K562 (cell line): ENCODE data around the gene CXXC1. TPM values are rescaled to one million over a fixed set of nuclear protein-coding genes. Genes with fewer than 3 reads are reported as not detected.

Experiments
- ATAC-seq: fragments of 200-7000 bp; cut with Tn5 transposase; 3 replicates; pipeline ENCODE4 v1.9.1; 2020; ENCODE audit warnings: moderate library complexity
- BruUV-seq: library from RNA; stranded (reverse); fragments of 400-500 nt; replicated peaks from 2 replicates; lab custom pipeline; 2021; lab: Mats Ljungman, UMichigan
- CTCF ChIA-PET: fragments of 300-600 bp; formaldehyde crosslinking; extraction: SDS; loops from one replicate; lab custom pipeline; 2021; ENCODE audit warnings: low intra/inter-chr PET ratio; lab: Yijun Ruan, JAX
- POLR2A ChIA-PET: fragments of 300-600, 350-650 bp; sonication (Branson Sonifier 250); formaldehyde crosslinking; extraction: SDS; loops from one replicate; lab custom pipeline; 2021; ENCODE audit warnings: antibody characterized with exemption, inconsistent platforms; lab: Yijun Ruan, JAX
- DNase-seq, 4 experiments: peaks; one replicate each; pipeline versions ENCODE4 v3.0.0 to v3.0.0-alpha.2; 2011 to 2018; ENCODE audit warnings: low spot score in 3 of 4, mixed read lengths in 3 of 4; ENCODE audit errors: extremely low read depth in 1 of 4
- FAIRE-seq: peaks from 2 replicates; lab custom pipeline; 2011; peaks lifted over from hg19 to GRCh38; lab: Jason Lieb, UNC
- H2AFZ ChIP-seq: 2 replicates; pipeline ENCODE4 v1.6.0; 2011; ENCODE audit warnings: low read depth, low read length, control low read depth, inconsistent platforms
- H3K27ac ChIP-seq: fragments of 200-600 bp; 3 replicates; pipeline ENCODE4 v1.8.0; 2011; ENCODE audit warnings: low read depth, mild to moderate bottlenecking, control low read depth, inconsistent platforms, low read length, moderate library complexity, mixed read lengths; ENCODE audit errors: extremely low read depth
- H3K27me3 ChIP-seq, 2 experiments: fragments of 300-600 bp in 1 of 2; 2 replicates in 1 of 2; 3 replicates in 1 of 2; pipeline versions ENCODE4 v1.6.0 to v1.8.0; 2011; ENCODE audit warnings: inconsistent platforms in 2 of 2, low read length in 2 of 2, mild to moderate bottlenecking in 1 of 2, mixed read lengths in 1 of 2, moderate library complexity in 1 of 2; ENCODE audit not compliant: control insufficient read depth in 2 of 2, insufficient read depth in 2 of 2
- H3K36me3 ChIP-seq: fragments of 300-600 bp; 3 replicates; pipeline ENCODE4 v1.8.0; 2011; ENCODE audit warnings: mild to moderate bottlenecking, low read length, inconsistent platforms; ENCODE audit not compliant: control insufficient read depth, insufficient read depth
- H3K4me1 ChIP-seq, 2 experiments: fragments of 200-600 bp in 1 of 2; replicated peaks in 1 of 2; 2 replicates in 1 of 2; 3 replicates in 1 of 2; pipeline versions ENCODE4 v1.5.1 to v1.8.0; 2011; ENCODE audit warnings: inconsistent platforms in 2 of 2, low read length in 2 of 2, mild to moderate bottlenecking in 1 of 2, mixed read lengths in 1 of 2, moderate library complexity in 1 of 2; ENCODE audit not compliant: control insufficient read depth in 2 of 2, insufficient read depth in 2 of 2
- H3K4me2 ChIP-seq: 2 replicates; pipeline ENCODE4 v1.6.1; 2011; ENCODE audit warnings: low read length, control low read depth, inconsistent platforms, mixed read lengths; ENCODE audit not compliant: insufficient read depth
- H3K4me3 ChIP-seq: fragments of 200-600 bp; sonication (generic), shearing (Covaris generic); 2 replicates; pipeline ENCODE4 v1.5.1; 2016; ENCODE audit warnings: control low read depth, inconsistent platforms
- H3K79me2 ChIP-seq: fragments of 200-600 bp; 3 replicates; pipeline ENCODE4 v1.8.0; 2011; ENCODE audit warnings: low read length, inconsistent platforms; ENCODE audit not compliant: control insufficient read depth, insufficient read depth
- H3K9ac ChIP-seq, 2 experiments: 2 replicates each; pipeline versions ENCODE4 v1.6.0 to v1.6.1; 2011; ENCODE audit warnings: low read depth in 2 of 2, low read length in 2 of 2, control low read depth in 1 of 2, inconsistent platforms in 1 of 2, mild to moderate bottlenecking in 1 of 2, mixed read lengths in 1 of 2; ENCODE audit not compliant: insufficient read depth in 1 of 2
- H3K9me1 ChIP-seq: one replicate; pipeline ENCODE4 v1.6.0; 2011; ENCODE audit warnings: inconsistent platforms, mild to moderate bottlenecking, low read length, moderate library complexity; ENCODE audit not compliant: control insufficient read depth, insufficient read depth
- H3K9me3 ChIP-seq: replicated peaks from 2 replicates; pipeline ENCODE4 v1.5.1; 2011; ENCODE audit warnings: low read depth, low read length, inconsistent platforms; ENCODE audit not compliant: control insufficient read depth, insufficient read depth
- H4K20me1 ChIP-seq: replicated peaks from 2 replicates; pipeline ENCODE4 v1.6.1; 2011; ENCODE audit warnings: low read length, inconsistent platforms, mixed read lengths; ENCODE audit not compliant: control insufficient read depth, insufficient read depth
- C11orf30 ChIP-seq: fragments of 450-650 bp; IDR thresholded peaks from 2 replicates; pipeline ENCODE4 v1.6.1; 2016; ENCODE audit warnings: low read depth, mild to moderate bottlenecking
- HLTF ChIP-seq: fragments of 450-650 bp; IDR thresholded peaks from 2 replicates; pipeline ENCODE4 v1.6.1; 2016
- IRF2 ChIP-seq: sonication (generic); formaldehyde crosslinking; IDR thresholded peaks from 2 replicates; pipeline ENCODE4 v1.8.1; 2022; ENCODE audit warnings: mild to moderate bottlenecking, missing genetic modification reagents
- MAFF ChIP-seq: IDR thresholded peaks from 2 replicates; pipeline ENCODE4 v1.6.1; 2012; ENCODE audit warnings: low read length, improper control_type of control experiment
- MAFG ChIP-seq: fragments of 450-650 bp; conservative IDR thresholded peaks from 2 replicates; pipeline ENCODE4 v1.6.1; 2016; ENCODE audit warnings: missing genetic modification characterization, missing compliant biosample characterization
- MAFK ChIP-seq: IDR thresholded peaks from 2 replicates; pipeline ENCODE4 v1.6.1; 2011; ENCODE audit warnings: low read length, improper control_type of control experiment
- PHF8 ChIP-seq: fragments of 200-600 bp; sonication (generic); IDR thresholded peaks from 2 replicates; pipeline ENCODE4 v1.6.1; 2012; ENCODE audit warnings: mixed run types, mild to moderate bottlenecking, inconsistent platforms, low read length, moderate library complexity, borderline replicate concordance
- SIN3A ChIP-seq, 2 experiments: fragments of 150-350 bp in 1 of 2; IDR thresholded peaks; 2 replicates each; pipeline ENCODE4 v1.6.1; 2011 to 2016; ENCODE audit warnings: borderline replicate concordance in 2 of 2, low read depth in 2 of 2, low read length in 2 of 2, mild to moderate bottlenecking in 2 of 2, moderate library complexity in 2 of 2; ENCODE audit not compliant: control insufficient read depth in 1 of 2
- U2AF1 ChIP-seq: fragments of 200-400 bp; formaldehyde crosslinking; optimal IDR thresholded peaks from 2 replicates; pipeline ENCODE3; 2017; ENCODE audit warnings: mild to moderate bottlenecking, low read depth, low read length, moderate library complexity
- ZNF316 ChIP-seq: fragments of 450-650 bp; IDR thresholded peaks from 2 replicates; pipeline ENCODE4 v1.6.1; 2016
- ZNF695 ChIP-seq: fragments of 450-650 bp; formaldehyde crosslinking; IDR thresholded peaks from 2 replicates; pipeline ENCODE4 v1.4.0; 2020; ENCODE audit warnings: mild to moderate bottlenecking, moderate library complexity
- ZNF717 ChIP-seq: fragments of 250-450 bp; sonication (Bioruptor Pico); IDR thresholded peaks from 2 replicates; pipeline ENCODE4 v1.5.0; 2021
- ZNF830 ChIP-seq: fragments of 250-450 bp; sonication (Bioruptor Pico); IDR thresholded peaks from 2 replicates; pipeline ENCODE4 v1.5.0; 2021; ENCODE audit warnings: mild to moderate bottlenecking
- WGBS: fragments of 100-300 bp; shearing (Covaris generic); methylation state at CpG from one replicate; pipeline ENCODE4 v1.1.6; 2016; ENCODE audit warnings: low coverage, mixed read lengths; ENCODE audit not compliant: insufficient coverage; ENCODE audit errors: missing lambda C conversion rate; 5-methylcytosine and 5-hydroxymethylcytosine counted together
- in situ Hi-C: fragments of 300-500 bp; cut with MboI; formaldehyde crosslinking; loops from 4 replicates; pipeline ENCODE4 v1.15.0; 2018; ENCODE audit warnings: inconsistent platforms, mixed read lengths
- intact Hi-C: fragments of 100-400 bp; cut with micrococcal nuclease; formaldehyde crosslinking; loops from 2 replicates; pipeline ENCODE4 v1.14.2; 2022
- polyA plus RNA-seq, 8 experiments: library from polyadenylated mRNA; depleted of rRNA in 4 of 8; stranded (reverse) in 5 of 8; unstranded in 3 of 8; fragments of >200 nt; fragmentation: Nextera tagmentation in 2 of 8; fragmentation: Illumina TruSeq in 1 of 8; extraction: Ambion mirVana in 2 of 8; extraction: Trizol in 1 of 8; gene quantifications; 2 replicates each; pipeline versions ENCODE4 v1.2.1 to v1.2.3, GENCODE V29; 2011 to 2014; ENCODE audit warnings: inconsistent platforms in 1 of 8, missing spikeins in 1 of 8
- total RNA-seq, 7 experiments: library from RNA; depleted of rRNA in 6 of 7; stranded (reverse); fragments of >200 nt in 6 of 7; fragmentation: Illumina TruSeq in 2 of 7; extraction: Trizol in 2 of 7; gene quantifications; 2 replicates each; pipeline versions ENCODE4 v1.2.1 to v1.2.3, GENCODE V29; 2011 to 2021; ENCODE audit warnings: low replicate concordance in 1 of 7
- TF ChIP-seq, protein P1 (sequence below): IDR thresholded peaks from 3 replicates; pipeline ENCODE4 v1.6.1; 2011; ENCODE audit warnings: borderline replicate concordance, mild to moderate bottlenecking, moderate library complexity; ENCODE audit not compliant: insufficient read length; ENCODE audit errors: extremely low read depth

Gene CXXC1
- total and polyA plus RNA-seq, 9 of the 15 experiments (the other 6 are each of a cell fraction or from before 2014, with no cell fraction given), result 3.4 to 81.0 (median 34.1) TPM

GRCh38 chr18:50250935-50251334 lies 36.6 kb downstream of the CXXC1 start:
- DNase-seq (no peak), FAIRE-seq (no peak), ATAC-seq (no peak)
- Histone ChIP-seq H3K9me3 (no peaks in the 10 kb centered on the region), H3K4me2 (no peak overlapping the region), H4K20me1 (no peaks in the 10 kb centered on the region), H3K27me3 (no peaks in the 10 kb centered on the region), H3K79me2 (no peaks in the 10 kb centered on the region), H3K36me3 (no peaks in the 10 kb centered on the region), H3K9me1 (no peaks in the 10 kb centered on the region), H3K9ac (no peak overlapping the region), H2AFZ (no peak overlapping the region), H3K4me3 (no peak overlapping the region), H3K4me1 (no peaks in the 10 kb centered on the region), H3K27ac (no peak overlapping the region)
- intact Hi-C loops, result no loop called here
- 41% methylated on average over 3 of the region's 3 CpGs for WGBS
- POLR2A ChIA-PET, result no interaction called here
- CTCF ChIA-PET, result no interaction called here
- no TSS peak for BruUV-seq
- in situ Hi-C loops, result no loop called here
- TF ChIP-seq HLTF (no peak), ZNF717 (CRISPR knock-in tag) (no peak), U2AF1 (no peak), ZNF316 (peak; percentile 84), SIN3A (IDR thresholded peaks at IDR 0.05; ENCODE audit: borderline replicate concordance in 2 of 2, control insufficient read depth in 1 of 2, low read depth in 2 of 2, low read length in 2 of 2) (no peak), ZNF830 (CRISPR knock-in tag) (no peak), ZNF695 (no peak), IRF2 (CRISPR knock-in tag) (no peak), MAFK (peak; percentile 78), PHF8 (no peak), C11orf30 (peak; percentile 64; the same call in 1 of the 2 replicates), MAFF (peak; percentile 84), MAFG (tag) (peak; percentile 74)
- TF ChIP-seq, protein P1, sequence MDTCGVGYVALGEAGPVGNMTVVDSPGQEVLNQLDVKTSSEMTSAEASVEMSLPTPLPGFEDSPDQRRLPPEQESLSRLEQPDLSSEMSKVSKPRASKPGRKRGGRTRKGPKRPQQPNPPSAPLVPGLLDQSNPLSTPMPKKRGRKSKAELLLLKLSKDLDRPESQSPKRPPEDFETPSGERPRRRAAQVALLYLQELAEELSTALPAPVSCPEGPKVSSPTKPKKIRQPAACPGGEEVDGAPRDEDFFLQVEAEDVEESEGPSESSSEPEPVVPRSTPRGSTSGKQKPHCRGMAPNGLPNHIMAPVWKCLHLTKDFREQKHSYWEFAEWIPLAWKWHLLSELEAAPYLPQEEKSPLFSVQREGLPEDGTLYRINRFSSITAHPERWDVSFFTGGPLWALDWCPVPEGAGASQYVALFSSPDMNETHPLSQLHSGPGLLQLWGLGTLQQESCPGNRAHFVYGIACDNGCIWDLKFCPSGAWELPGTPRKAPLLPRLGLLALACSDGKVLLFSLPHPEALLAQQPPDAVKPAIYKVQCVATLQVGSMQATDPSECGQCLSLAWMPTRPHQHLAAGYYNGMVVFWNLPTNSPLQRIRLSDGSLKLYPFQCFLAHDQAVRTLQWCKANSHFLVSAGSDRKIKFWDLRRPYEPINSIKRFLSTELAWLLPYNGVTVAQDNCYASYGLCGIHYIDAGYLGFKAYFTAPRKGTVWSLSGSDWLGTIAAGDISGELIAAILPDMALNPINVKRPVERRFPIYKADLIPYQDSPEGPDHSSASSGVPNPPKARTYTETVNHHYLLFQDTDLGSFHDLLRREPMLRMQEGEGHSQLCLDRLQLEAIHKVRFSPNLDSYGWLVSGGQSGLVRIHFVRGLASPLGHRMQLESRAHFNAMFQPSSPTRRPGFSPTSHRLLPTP, result no peak
